Measurements from ENCODE around the gene FRMD4A.
"Not testable (repeated sequence)": the region's sequence is repeated elsewhere in the genome, so short reads cannot be mapped to it uniquely, and the experiment has no call there.

Gene FRMD4A

DNA sequence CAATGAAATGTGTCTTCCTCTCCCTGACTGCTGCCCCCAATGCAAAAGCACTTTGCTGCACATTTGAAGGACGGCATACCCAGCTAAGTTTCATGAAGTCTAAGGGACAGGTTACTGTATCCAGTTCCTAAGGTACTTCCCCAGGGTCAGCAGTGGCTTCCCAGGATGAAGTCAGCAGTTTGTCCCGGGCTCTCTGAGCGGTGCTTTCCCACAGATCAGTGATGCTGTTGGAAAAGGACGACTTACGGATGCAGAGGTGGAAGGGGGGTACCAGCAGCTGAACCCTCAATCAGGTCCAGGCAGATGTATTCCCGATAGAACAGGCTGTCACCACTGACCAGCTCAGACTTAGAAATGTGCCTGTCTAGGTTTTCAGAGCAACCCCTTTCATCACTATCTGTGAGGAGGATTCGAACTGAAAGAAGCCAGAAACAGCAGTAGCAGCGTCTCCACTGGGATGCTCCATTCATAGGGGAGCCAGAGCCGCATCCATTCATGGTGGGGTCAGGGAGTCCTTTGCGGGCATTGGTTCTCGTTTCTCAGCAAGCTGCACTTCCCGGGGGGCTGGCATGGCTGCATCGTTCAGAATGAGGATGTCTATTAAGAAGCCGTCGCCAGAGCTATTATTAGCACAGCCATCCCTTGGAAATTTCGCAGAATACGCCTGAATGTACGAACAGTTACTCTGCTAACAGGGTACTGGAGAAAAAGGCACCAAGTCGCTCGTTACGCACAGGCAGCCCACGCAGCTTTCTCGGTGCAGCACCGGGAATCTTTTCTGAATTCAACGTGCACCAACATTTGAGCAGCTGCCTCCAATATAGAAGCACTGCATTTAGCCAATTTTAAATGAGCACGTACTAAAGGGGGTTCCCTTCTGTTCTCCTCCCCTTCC, 440.2 kb downstream of the FRMD4A start:
- DNase-seq (ENCODE audit: low read depth in 2 of 2, low spot score in 1 of 2), result no peak

DNA sequence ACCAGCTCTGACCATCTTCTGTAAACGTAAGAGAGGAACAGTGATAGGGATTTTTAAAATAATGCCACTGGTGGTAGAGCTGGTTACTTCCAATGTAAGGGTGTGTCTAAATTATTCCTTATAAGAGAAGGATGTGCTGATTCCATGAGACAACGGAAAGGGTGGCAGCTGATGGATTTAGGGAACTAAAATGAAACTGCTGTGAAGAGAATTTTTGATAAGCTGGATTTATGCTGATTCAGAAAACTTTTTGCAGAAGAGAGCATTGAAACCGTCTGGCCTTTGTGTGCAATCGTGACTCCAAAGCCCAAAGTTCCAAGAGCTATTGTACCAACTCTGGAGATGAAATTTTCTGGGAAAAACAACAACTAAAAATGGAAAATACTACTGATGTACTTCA, 443.0 kb downstream of the FRMD4A start:
- no peak for DNase-seq (ENCODE audit: low read depth in 2 of 2, low spot score in 1 of 2)

DNA sequence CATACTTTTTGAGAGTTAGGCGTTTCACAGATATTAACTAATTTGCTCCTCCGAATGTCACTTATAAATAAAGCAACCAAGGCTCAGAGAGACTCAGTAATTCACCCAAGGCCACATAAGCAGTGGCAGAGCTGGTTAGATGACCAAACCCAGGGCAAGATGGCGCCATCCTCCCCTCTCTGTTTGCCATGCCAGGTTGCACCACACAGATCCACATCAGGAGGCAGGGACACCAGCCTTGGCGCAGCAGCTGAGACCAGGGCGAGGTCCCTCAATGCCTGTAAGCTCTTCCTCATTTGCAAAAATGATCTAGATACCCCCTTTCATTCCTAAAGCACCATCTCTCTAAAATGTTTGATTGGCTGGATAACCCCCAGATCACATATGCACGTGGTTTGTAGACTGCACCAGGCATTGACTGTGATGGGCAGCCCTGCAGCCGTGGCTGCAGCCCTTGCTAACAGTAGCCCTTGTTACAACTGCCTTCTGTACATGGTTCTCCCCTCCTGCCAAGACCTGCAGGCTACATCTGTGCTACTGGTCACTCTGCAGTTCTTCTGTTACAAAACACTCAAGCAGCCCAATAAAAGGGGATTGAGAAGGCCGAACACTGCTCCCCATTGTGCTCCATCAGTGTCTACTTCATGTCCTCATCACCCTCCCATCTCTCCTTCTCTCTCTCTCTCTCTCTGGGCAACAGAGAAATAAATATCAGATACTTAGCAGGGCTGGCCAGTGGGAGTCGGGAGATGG, 445.3 kb downstream of the FRMD4A start:
- no peak for DNase-seq (ENCODE audit: low read depth in 2 of 2, low spot score in 1 of 2)

DNA sequence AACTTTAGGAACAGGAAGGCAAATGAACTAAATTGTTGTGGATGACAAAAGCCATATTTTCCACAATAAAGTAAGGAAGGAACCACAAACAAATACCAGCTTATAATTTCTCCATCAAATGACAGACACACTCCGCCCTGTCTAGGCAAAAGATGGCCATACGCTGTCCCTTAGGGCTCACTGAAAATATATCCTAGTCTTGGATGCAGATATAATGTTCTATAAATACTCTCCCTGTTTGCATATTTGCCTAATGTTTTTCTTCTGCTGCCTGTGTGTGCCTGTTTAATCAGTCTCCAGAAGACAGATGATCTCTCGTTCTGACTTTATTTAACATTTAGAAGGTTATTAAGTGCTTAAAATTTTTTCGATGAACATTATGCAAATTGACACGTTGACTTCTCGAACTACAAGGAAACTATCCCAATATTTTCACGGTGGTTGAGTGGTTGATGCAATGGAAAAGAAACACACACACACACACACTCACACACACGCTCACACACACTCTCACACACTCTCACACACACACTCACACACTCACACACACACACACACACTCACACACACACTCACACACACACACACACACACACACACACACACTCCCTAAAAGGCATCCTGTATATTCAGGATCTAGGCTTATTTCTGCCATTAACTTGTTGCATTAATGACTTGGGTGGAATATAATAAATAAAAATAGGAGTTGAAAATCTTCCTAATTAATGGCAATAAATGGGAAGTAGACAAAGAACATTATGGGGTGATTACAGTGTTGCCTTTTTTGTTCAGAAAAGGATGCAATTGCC, 446.9 kb downstream of the FRMD4A start:
- DNase-seq (ENCODE audit: low read depth in 2 of 2, low spot score in 1 of 2), result no peak

DNA sequence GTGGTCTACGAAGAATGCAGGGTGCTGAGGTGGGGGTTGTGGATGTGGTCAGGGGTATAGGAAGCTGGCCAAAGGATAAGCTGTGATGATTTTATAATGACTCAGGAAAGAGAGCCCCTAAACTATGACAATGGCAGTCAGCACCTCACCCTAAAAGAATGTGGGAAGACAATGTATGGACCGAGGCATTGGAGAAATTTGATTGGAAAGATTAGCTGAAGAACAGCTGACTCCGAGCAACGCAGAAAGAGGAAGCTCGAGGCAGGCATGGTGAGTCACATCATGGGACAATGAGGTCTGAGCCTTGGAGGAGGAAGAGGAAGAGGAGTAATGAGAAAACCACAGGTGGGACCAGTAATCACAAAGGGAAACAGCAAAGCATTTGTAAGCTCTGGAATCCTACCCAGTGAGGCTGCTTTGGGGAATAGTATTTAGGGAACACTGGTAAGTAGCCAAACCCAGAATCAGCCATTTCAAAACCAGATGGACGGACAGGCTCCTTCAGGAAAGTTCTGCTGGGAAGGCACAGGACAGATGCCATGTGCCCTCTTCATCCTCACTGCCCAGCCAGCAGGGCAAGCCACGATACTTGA, 448.5 kb downstream of the FRMD4A start:
- no peak for DNase-seq (ENCODE audit: low read depth in 2 of 2, low spot score in 1 of 2)

DNA sequence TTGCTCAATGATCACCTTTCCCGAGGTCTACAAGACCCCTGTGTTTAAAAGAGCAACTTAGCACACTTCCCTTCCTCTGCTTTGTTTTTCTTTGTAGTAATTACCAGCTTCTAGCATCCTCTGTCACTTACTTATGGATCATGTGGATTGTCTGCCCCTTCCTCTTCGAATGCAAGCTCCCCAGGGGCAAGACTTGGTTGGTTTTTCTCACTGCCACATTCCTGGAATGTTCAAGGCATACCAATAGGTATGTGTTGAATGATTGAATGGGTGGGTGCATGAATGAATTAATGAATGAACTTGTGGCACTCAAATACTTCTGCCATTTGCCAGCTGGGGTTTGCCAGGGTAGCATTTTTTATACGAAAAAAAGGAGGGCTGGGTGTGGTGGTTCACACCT, 450.0 kb downstream of the FRMD4A start:
- DNase-seq (ENCODE audit: low read depth in 2 of 2, low spot score in 1 of 2), result no peak

DNA sequence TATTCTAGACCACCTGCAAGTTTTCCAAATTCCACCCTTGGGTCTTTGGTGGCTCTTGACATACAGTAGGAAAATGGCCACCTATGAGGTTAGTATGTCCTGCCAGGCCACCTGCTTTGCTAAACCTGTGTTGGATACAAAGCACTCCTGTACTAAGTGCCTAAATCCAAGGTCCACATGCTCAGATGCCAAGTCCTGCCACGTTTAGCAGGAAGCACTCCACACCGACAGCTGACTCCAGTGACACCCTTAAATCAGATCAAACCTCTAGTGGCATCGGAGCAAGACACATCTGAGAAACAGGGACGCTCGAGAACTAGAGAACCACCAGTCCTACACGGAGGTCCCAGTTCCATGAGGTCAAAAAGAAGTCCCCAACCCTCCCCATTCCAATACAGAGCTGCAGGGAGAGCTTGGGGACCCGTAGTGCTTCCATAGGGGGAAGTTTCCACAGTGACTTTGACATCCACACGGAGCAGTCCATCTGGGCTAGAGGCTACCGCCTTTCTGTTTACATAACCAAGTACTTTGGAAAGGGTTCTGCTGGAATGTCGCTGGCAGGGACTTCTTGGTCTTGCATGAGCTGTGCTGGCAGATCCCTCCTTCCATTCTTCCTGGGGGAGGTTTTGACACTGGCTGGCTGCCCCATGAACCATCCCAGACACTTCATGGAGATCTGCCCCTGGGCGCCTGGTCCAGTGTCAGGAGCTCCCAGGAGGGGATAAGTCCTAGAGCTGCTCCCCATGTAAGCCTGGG, 453.4 kb downstream of the FRMD4A start:
- no peak for DNase-seq (ENCODE audit: low read depth in 2 of 2, low spot score in 1 of 2)

DNA sequence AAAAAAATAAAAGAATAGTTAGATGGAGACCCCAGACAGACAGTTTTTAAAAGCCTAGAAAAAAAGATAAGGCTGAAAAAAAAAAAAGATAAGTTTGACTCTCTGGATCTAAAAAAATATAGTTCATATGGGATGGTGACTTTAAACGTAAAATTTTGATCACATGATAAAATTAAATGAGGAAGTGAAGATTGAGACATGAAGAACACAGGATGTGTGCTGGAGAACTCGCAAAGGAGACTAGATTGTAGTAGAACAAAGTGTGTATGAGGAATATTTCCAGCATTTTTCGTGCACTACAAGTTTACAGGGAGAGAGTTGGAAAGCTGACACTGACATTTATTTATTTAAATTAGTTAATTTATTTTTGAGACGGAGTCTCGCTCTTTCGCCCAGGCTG, 457.5 kb downstream of the FRMD4A start:
- no peak for DNase-seq (ENCODE audit: low read depth in 2 of 2, low spot score in 1 of 2)

DNA sequence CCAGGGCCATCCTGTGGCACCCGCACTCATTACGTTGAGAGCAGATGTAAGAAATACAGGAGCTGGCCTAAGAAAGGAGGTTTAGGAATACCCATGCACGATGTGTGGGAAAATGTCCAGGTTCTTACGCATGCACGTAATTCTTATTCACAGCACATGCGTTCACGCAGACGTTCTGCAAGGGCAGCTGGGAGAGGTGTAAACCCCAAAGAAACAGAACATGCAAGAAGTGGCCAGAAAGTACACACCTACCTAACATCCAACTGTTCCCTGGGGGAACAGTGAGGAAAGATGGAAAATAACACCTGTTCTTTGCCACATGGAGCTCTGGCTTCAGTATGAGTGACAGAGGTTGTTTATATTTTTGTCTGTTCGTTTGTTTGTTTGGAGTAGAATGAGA, 458.3 kb downstream of the FRMD4A start:
- no peak for DNase-seq (ENCODE audit: low read depth in 2 of 2, low spot score in 1 of 2)

DNA sequence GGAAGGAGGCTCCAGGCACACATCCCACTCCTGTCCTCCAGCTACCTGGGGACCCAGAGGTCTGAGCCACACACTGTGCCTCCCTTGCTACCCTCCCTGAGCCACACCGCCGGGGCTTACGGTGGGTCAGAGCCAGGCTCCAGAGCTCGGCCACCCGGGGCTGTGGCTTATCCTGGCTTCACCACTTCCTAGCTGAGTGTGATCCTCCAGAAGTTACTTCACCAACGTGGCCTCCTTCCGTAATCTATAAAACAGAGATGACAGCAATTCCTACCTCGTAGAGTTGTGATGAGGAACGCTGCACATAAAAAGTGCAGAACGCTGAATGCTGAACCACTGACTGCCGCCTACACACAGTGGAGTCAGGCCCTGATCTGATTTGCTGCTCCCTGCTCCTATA, 458.9 kb downstream of the FRMD4A start:
- no peak for DNase-seq (ENCODE audit: low read depth in 2 of 2, low spot score in 1 of 2)

DNA sequence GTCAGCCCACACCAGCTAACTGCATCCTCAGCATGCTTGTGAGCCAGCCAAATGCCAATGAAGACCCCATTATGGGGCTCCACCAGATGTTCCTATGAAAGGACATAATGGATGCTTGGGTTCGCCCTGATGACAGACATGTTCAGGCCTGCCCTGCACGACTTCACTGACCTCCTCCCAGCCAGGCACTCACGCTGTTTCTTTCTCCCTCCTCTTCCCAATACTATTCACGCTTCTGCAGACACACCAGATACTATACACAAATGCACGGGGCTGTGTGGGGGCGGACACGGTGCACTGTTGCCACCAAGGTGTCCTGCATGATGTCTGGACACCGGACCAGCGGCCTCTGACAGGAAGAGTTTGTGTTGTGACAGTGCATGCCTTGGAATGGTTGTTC, 459.7 kb downstream of the FRMD4A start:
- DNase-seq (ENCODE audit: low read depth in 2 of 2, low spot score in 1 of 2), result no peak

DNA sequence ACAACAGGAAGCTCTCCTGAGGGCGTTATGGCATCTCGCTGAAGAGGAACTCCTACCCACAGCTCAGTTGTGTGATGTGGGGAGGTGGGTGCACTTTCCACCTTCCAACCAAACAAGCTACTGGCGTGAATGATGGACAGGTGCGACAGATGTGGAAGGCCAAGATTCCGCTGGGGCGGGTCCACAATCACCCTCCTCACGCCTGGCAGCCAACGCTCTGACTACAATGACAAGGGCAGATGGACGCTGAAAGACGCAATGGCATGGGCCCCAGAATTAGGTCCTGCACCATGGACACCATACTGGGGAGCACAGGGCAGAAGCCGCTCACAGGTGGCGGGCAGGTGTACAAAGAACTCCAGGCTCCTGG, 461.4 kb downstream of the FRMD4A start:
- DNase-seq (ENCODE audit: low read depth in 2 of 2, low spot score in 1 of 2), result no peak

DNA sequence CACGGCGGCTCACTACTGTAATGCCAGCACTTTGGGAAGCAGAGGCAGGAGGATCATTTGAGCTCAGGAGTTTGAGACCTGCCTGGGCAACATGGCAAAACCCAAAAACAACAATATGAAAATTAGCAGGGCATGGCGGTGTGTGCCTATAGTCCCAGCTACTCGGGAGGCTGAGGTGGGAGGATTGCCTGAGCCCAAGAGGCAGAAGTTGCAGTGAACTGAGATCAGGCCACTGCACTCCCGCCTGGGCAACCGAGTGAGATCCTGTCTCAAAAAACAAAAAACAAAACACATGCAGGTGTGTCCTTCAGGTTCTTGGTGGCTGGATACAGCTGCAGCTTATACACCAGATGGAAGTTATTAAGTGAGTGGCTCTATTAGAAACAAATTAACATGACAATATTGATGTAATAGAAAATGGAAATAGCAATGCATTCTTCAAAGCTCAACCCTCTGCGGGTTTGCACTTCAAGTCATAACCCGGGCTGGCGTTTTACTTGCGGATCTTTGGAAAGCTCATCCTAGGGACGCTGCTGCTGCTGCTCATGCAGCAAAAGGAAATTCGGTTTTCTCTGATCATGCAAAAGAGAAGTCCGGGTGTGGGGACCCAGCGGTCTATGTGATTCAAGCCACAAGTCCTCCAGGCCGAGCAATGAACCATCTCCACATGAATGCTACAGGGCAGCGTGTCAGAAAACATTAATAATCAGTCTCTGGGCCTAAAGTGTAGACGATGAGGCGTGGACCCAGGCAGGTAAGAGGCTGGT, 462.0 kb downstream of the FRMD4A start:
- no peak for DNase-seq (ENCODE audit: low read depth in 2 of 2, low spot score in 1 of 2)

DNA sequence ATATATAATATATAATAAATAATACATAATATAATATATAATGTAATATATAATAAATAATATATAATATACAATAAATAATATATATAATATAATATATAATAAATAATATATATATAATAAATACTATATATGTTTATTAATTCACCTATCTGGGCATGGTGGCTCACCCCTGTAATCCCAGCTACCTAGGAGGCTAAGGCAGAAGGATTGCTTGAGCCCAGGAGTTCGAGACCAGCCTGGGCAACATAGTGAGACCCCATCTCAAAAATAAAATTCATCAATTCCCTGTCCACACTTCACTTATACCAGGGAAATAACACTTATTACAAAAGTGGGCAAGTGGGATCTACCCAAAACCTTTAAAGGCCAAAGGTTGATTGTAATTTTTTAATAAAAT, 462.9 kb downstream of the FRMD4A start:
- no peak for DNase-seq (ENCODE audit: low read depth in 2 of 2, low spot score in 1 of 2)

DNA sequence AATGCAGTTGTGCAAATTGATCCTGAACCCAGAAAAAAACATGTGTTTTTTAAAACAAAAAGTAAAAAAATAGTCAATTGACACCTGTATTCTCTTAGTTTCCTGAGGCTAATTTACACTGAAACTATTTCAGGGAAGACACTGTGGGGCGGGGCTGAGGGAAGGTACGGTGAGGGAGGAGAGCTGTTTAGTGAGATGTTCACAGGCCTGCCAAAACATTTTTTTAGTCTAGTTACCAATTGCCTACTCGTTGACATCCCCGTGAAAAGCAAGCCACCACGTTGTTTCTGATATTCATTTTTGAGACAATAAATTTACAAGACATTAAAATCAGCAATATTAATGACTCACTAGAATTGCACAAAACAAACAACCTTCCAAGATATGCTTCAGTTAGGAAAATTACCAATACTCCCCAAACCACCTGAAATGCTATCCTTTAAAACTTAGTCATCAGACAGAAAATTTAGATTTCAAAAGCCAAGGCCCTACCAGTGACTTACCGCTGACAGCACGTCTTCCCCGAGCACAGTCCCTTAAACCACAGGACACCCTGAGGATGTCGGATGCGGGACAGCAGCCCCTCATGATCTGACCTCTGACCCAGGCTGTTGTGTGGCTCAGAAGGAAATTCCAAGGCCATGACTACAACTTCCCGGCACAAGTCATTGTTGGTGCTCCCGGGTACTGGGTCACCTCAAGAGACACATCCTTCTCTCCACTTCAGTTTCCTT, 464.8 kb downstream of the FRMD4A start:
- no peak for DNase-seq (ENCODE audit: low read depth in 2 of 2, low spot score in 1 of 2)

DNA sequence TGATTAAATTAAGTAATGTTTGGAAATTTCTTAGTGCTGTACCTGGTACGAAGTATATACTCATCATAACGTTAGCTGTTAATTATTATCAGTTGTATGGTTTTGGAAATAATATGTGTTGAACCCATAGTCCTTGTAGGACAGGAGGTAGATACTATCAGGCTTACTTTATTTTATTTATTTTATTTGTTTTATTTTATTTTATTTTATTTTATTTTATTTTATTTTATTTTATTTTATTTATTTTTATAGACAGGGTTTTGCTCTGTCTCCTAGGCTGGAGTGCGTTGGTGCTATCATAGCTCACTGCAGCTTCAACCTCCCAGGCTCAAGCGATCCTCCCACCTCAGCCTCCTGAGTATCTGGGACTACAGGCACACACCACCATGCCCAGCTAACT, 465.5 kb downstream of the FRMD4A start:
- DNase-seq (ENCODE audit: low read depth in 2 of 2, low spot score in 1 of 2), result not testable (repeated sequence)

DNA sequence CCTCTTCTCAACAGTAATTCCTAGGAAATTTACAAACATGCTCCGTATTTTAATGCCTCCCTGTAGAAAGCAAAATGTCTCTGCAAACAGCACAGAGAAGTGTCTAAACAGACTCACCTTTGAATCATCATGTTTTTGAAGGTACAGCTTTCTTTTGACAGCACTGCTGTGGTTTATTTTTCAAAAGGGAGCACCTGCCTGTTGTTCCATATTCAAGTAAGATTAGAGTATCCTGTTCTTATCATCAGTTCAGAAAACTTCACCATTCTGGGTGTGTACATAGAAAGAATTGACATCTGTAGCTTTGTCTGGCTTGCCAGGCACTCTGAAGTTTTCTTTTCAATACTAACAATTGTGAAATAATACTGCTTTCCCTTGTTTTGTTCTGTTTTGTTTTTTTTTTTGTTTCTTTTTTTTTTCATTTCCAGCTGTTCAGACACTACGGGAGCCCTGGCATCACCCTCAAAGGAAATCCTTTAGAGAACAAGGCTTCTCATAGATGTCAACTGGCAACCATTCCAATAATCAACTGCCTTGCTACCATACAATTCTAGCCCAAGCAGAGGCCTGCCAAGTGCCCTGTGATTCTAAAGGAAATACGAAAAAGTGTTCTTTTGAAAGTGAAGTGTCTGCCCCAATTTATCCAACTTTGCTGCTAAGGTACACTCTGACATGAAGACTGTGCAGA, 468.0 kb downstream of the FRMD4A start:
- no peak for DNase-seq (ENCODE audit: low read depth in 2 of 2, low spot score in 1 of 2)

DNA sequence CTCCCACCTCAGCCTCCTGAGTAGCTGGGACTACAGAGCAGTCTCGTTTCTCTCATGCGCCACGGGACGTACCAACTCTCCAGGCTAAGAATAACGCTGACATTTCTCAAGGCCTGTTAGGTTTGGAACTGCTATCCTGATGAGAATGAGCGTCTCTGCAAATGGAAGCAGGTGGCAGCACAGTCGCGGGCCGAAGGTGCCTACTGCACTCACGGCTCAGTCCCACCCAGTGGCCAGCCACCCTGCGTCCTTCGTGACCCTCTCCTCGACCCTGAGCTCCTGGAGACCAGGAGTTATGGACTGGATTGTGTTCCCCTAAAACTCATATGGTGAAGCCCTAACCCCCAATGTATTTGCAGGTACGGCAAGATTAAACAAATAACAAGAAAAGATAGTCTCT, 469.8 kb downstream of the FRMD4A start:
- DNase-seq (ENCODE audit: low read depth in 2 of 2, low spot score in 1 of 2), result no peak
